CD4-positive, alpha-beta T cell treated with Interleukin-10 for 1 hour (primary cell): Measurements from ENCODE around the gene NUDCD3.
"Not testable (repeated sequence)": the region's sequence is repeated elsewhere in the genome, so short reads cannot be mapped to it uniquely, and the experiment has no call there.

ENCODE experiments used
- DNase-seq: peaks from one replicate; pipeline ENCODE4 v3.0.0-alpha.2; 2020

NUDCD3 gene

DNA sequence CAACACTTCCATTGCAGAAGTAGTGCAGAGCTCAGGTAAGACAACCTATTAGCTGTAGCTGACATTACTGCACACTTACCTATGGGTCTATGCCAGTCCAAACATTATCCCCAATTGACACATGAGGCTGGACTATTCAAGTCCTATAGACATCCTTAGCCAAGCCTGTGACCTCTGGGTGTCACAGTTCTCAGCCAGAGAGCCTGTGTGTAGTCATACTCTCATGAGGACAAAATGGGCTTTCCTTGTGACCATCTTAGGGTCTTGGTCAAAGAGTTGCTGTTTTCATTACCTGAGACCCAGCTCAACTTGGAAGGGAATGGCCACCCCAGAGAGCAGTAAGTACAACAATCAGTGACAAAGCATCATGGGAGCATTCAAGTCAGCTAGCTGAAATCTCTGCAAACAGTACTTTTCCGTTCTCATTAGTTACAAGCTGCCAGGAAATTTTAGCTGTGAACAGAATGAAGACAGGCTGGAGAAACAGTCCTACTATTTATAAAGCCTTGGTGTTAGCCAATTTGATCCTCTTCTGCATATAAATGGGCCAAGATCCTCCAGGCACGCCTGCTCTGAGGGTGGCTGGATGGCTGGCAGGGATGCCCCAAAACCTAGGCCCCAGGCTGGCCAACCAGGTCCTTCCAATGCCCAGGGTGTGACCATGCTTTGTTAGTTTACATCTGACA, 44.3 kb downstream of the NUDCD3 start:
- DNase-seq: no peak

DNA sequence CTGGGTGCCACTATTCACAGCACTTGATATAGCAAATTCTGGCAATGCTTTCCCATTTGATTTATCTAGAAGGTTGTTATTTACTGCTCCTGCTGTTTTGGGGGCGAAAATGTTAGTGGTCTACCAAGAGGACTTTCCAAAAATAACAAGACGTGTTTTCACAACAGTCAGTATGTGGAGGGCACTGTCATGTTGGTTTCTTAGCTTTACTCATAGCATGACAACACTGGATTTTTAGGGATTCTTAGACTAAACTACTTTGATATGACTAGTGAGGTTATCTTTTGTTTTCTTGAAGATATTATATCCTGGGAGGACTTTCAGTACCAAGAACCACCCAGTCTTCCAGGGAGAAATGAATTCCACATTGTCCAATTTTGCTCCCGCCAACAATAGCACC, 49.4 kb downstream of the NUDCD3 start:
- no peak for DNase-seq

DNA sequence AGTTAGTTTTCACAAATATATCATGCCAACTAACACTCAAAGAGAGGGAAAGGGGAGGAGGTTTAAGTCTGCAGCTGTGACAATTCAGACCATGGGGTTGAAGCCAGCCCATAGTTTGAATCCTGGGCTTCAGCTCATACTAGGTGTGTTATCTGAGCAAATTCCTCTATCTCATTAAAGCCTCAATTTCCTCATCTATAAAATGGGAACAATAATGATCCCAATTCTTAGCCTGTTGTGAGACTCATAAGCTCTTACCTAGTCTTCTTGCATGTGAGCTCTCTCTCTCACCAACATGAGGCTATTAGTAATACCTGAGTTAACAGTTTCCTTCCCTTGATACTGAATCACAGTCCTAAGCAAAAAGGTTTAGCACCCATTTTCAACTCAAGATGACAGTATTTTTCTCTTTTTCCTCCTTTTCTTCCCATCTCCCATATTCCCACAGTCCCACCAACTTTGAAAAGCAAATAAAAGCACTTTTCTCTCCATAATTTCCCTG, 49.8 kb downstream of the NUDCD3 start:
- DNase-seq: no peak

DNA sequence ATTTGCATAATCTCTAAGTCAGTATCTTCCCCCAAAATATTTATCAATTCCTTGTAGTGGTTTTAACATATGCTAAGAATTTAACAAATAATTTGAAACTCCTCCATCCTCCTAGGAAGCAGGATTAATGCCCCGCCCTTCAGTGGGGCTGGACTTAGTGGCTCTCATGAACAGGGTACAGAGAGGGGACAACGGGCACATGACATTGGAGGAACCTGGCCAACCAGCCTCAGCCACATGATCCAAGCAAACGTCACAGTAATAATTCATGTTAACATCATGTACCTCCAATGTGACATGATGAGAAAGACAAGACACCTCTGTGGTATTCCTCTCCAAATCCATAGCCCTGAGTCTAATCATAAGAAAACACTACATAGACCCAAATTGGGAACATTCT, 50.5 kb downstream of the NUDCD3 start:
- DNase-seq: no peak

DNA sequence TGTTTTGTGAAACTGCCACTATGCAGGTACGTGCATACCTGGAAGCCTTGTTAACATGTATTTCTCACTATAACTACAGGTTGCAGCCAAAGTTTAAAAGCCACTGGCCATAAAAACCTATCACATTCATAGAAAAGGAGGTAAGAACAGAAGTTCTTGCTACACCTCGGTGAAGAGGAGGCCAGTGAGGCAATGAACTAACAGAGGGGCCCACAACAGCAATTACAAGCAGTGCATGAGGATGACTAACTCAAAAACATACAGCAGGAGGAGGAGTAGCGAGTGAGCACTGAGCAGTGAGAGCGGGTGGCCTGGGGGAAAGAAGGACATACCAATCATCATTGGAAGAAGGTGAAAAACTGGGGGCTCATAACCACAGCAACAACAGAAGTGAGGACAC, 51.6 kb downstream of the NUDCD3 start:
- no peak for DNase-seq

DNA sequence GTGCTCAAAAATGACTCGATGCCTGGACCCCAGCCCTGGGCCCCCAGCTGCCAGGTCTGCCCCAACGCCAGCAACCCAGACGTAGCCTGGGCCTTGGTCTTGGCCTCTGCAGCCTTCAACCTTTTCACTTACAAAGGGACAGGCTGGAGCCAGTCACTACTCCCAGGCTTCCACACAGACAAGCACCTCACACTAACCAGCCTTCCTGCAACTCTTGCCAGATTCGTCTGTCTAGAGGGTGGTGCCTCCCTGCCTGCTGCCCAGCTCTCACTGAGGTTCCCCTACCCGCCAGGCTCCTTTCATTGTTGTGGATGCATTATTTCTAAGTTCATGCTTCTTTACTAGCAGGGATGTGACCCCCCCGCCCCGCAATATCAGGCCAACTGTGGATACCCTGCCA, 56.3 kb downstream of the NUDCD3 start:
- DNase-seq: no peak

DNA sequence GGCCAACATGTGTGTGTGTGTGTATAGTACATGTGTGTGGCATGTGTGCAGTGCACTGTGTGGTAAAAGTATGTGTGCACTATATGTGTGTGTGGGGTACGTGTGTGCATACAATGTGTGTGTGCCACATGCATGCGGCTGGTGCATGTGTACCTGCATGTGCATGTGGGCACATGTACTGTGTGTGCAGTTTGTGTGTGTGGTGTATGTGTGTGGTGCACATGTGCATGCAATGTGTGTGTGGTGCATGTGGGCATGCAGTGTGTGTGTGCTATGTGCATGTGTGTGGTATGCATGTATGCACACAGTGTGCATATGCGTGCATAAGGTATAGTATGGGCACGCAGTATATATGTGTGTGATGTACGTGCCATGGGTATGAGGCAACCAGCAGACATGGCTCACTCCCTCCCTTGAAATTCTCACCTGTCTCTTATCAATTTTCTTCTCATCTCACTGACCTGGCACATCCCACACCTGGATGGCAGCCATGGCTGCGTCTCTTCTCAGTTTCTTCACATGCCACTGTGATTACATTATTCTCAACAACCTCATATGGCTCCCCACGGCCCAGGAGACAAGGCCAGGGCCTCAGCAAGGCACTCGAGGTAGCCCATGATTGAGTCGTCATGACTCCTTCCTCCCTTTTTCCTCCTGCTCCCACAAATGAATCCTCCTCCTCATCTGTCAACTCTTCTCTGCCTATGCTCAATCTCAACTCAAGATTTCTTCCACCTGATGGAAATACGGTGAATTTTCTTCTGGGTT, 57.0 kb downstream of the NUDCD3 start:
- DNase-seq: no peak

DNA sequence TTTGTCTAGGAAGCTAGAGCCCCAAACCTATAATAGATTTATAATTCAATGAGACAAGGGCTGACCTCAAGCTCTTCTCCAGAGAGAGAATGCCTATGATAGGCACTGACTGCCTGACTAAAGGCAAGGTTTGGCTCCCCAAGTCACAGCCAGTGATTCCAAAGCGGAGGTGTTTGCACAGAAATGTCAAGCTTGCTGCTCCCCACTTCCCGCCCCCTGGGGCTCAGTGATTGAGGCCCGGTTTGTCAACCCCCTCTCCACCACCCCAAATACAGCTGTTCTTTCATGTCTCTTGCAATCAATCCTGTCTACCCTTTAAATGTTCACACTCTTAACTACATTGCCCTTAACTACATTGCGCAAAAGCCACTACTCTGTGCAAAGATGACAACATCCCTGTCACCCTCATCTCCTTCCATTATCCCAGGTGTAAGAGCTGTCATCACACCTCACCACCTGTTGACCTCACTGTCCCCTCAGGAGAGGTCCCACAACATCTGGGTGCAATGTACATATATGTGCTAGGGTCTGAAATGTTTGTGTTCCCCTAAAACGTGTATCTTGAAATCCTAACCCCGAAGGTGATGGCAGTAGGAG, 58.0 kb downstream of the NUDCD3 start:
- no peak for DNase-seq

DNA sequence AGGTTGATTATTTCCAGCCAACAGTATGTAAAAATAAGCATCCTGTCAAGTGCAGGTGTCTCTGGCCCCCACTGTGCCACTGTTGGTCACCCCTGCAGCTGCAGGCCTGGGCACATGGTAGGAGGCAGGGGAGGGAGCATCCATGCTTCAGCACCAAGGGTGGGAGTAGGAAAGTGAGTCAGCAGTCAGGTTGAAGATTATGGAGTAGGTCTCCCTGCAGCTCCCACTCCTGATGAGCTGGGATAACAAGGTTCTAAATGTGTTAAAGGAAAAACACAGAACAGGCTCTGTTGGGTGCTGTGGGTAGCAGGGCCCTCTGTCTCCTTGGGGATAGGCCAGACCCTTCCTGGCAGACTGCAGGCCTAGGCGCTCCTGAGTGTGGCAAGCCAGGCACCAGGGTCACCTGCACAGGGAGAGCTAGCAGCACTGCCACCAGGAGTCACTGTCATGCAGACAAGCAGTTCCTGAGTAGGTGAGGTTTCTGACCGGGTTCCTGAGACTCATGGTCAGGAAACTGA, 59.3 kb downstream of the NUDCD3 start:
- peak; percentile 14 for DNase-seq

DNA sequence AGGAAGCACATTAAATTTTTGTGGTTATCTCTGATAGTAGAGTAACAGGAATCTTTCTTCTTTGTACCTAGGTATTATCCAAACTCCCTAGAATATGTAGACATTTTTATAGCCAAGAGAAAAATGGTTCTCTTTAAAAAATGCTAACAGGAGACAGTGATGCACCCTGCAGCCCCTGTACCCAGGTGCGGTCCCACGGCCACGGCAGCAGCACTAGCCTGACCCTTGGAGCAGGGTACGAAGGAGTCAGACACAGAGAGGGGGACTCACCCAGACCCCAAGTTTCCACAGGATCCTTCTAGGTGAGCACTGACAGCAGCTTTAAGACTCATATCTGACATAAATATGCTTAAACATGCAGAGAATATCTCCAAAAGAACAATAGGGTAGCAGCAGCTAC, 60.4 kb downstream of the NUDCD3 start:
- no peak for DNase-seq

DNA sequence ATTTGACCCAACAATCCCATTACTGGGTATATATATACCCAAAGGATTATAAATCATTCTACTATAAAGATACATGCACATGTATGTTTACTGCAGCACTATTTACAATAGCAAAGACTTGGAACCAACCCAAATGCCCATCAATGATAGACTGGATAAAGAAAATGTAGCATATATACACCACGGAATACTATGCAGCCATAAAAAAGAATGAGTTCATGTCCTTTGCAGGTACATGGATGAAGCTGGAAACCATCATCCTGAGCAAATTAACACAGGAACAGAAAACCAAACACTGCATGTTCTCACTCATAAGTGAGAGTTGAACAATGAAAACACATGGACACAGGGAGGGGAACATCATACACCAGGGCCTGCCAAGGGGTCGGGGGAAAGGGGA, 65.7 kb downstream of the NUDCD3 start:
- not testable (repeated sequence) for DNase-seq

DNA sequence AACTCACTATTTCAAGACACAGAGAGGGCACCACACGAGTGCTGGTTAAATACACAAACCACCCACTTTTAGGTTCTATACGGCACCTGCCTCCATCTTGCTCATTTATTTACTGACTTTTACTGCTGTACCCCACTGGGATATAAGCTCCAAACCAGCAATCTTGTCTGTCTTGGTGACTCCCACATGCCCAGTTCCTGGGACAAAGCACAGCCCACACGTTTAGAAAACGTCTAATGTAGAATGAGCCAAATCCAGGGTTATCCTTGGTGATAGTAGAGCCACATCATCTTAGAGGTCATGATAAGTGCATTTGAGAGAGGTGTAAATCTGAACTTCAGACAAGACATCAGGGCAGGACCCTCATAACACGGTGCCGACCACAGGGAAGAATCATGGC, 73.5 kb downstream of the NUDCD3 start:
- DNase-seq: no peak

DNA sequence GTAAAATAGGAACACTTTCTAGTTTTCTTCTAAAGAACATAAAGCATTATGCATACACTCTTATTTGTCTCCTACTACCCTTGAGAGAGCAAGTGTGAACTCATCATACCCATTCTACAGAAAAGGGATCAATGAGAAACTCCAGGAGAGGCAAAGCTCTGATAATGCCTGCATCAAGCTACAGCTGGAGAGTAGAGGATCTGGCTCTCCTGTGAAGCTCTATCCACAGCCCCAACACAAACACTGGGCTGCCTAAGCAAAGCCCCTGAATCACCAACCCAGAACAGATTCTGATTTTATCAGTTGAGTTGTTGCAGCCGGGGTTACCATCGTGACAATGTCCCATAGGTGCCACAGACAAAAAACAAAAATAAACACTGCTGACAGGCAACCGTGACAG, 74.9 kb downstream of the NUDCD3 start:
- no peak for DNase-seq

DNA sequence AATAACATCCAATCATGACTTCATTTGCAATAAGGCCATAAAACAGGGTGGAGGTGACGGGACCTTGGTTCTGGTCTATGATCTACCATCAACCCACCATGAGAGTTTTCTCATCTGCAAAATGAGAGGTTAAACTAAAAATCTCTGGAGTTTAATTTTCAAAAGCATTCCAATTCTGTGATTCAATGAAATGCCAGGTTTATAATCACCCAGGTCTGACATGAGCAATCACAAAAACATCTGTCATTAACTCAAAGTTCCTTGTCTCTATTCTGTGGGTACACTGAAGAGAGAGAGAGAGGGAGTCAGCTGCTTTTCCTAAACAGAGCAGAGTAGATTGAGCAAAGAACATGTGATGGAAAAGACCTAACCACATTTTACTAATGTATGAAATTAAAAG, 75.4 kb downstream of the NUDCD3 start:
- no peak for DNase-seq

DNA sequence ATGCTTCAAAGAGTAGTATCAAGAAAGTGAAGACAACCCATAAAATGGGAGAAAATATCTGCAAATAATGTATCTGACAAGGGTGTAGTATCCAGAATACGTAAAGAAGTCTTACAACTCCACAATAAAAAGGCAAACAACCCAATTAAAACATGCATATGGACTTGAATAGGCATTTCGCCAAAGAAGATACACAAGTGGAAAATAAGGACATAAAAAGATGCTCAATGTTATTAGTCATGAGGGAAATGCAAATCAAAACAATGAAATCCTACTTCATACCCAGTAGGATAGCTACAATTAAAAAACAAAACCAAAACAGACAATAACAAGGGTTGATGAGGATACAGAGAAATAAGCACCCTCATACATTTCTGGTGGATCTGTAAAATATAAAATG, 79.2 kb downstream of the NUDCD3 start:
- DNase-seq: no peak

DNA sequence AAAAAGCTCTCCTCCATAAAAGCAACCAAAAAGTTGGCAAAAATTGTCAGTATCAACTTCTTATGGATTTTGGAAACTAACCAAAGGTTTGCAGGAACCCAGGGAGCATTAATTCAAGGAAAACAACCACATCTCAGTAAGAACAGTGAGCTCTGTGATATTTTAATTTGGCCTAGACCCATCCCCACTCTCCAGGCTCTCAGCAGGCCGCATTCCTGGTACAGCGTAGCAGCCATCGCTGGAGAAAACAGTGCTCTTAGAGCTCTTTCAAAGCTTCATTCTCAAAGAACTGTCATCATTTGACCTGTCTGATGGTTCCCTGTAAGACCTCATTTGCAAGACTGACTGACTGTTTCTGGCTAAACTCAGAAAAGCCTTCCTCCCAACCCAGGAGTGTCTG, 81.9 kb downstream of the NUDCD3 start:
- no peak for DNase-seq

DNA sequence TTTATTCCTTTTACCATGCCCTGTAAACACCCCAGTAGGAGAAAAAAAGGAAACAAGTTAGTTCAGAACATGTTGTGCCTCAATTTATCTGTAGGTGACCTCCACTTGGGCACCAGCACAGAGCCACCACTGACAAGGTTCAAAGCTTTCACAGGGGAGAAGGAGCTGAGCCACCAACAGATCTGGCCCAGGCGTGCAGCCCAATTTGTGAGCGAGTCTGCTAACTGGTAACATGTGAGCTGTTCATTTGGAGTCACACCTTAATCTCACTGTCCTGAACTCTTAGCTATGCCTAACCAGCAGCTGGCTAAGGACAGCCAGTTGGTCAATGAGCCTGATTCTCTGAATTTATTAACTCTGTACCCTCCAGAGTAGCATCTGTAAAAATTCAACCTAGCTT, 86.7 kb downstream of the NUDCD3 start:
- DNase-seq: no peak

DNA sequence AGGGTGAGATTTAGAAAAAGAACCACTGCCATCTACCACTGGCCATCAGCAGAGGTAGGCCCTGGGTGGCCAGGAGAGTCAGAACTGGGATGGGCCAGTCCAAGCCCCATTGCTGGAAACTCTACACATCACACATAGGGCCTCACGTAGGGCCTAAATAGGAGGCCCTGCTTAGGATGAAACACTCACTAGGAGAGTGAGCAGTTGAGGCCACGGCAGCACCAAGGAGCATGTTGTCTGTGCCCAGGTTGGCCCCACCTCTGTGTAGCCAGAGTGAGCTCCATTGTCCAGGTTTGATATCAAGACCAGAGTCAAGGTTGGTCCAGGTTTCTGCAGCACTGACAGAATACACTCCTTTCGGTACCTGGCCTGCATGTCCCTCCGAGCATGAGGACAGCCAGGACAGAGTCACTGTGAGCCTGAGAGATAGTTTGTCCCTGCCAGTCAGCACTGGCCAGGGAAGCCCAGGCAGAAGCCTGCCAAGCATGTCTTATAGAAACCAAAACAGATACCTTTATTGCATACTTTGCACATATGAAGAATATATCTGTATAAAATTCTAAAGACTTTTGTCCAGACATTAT, 87.2 kb downstream of the NUDCD3 start:
- DNase-seq: no peak

DNA sequence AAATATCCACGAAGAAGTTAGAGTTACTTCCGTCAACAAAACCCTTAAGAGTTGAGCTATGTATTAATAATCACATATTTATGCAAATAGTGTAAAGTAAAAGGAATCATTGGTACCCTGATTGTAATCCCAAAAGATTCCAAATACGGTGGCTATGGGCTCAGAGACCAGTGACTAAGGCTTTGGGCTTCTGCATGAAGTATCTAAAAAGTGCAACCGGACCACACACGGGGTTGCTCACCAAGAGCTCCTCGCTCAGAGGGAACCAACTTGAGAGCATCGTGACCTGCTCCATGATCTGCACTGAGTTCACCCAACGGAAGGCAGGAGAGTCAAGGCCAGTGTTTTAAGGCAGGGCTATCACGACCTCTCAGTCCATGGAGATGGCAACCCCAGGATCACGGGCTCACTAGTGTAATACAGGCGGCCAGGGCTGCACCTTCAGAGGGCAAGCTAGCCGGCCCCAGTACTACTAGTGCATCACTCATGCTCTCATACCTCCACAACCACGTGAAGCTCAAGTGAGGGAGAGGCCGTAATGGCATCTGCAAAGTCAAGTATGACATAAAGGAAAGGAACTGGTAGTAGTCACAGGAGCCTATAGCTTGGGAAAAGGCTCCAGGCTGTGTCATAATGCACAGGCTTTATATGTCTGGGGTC, 87.9 kb downstream of the NUDCD3 start:
- DNase-seq: no peak

DNA sequence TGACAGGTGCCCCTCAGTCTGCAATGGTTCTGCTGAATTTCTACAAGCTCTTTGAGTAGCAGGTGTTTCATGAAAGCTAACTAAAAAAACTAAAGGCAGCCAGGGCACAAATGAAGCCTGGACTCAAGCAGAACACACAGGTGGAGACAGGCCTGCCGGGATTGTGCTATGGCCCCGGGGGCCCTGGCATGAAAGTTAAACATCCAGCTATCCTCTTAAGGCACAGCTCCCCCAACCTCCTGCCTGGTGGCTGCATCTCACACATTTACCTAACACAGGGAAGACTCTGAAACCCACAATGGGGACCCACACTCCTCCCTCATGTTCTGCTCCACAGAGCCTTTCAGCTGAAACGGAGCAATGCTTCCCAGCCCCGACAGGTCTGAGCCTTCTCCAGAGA, 88.8 kb downstream of the NUDCD3 start:
- DNase-seq: no peak

DNA sequence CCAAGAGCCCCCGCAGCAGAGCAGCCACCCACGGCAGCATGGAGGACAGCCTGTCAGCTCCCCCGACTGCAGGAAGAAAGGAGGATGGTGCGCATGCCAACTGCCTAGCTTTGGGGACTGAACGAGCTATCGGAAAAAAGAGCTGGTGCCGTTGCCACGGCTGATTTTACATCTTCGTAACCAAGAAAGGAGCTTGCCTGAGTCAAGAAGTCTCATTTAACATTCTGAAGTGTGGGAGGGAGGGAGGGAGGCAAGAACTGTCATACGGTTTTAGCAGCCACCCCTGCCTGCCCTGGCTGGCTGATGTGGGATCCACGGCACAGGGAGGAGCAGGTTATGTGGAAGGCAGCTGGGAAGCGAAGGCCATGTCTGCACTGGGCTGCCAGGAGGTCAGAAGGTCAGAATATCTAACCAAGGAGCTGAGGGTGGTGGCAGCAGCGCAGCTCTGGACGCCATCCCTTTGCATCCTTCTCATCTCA, 90.4 kb downstream of the NUDCD3 start:
- DNase-seq: no peak

DNA sequence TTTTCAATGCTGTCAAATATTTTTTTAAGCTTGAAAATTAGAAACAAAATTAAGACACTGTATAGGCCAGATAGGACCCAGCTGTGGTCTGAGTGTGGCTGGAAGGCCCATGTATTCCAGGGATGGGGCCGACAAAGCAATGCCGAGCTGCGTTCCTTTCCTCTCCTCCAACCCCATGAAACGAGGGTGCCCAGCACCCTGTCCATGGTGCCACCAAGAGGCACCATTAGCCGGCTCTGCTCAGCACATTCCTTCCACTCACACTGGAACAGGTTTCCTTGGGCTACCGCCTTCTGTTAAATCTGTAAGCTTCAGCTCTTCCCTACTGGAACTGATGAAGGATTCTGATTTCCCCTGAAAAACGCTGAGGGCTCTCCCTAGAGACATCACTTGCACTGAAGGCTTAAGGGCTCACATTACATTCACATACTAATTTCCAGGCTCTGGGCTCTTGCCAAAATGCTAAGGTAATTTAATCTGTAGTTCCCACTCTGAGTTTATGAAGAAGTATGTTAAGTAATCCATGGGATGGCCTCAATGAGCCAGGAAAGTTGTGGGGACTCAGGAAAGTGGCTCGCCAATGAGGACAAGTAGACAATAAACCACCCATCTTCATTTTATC, 91.4 kb downstream of the NUDCD3 start:
- DNase-seq: no peak
